Endodermal cell (in vitro differentiated cells): ENCODE results near the gene DTYMK. TPM values are rescaled to one million over a fixed set of nuclear protein-coding genes. Genes with fewer than 3 reads are reported as not detected.

Experiments
- DNase-seq: peaks from one replicate; pipeline ENCODE4 v3.0.0-alpha.2; 2017
- H3K27ac ChIP-seq: 2 replicates; pipeline ENCODE4 v1.5.1; 2013; ENCODE audit warnings: mild to moderate bottlenecking, low read depth, low read length, moderate library complexity
- H3K27me3 ChIP-seq: 2 replicates; pipeline ENCODE4 v1.6.1; 2013; ENCODE audit warnings: mild to moderate bottlenecking, low read length, moderate library complexity; ENCODE audit not compliant: insufficient read depth, control insufficient read depth, poor library complexity, severe bottlenecking
- H3K36me3 ChIP-seq: 2 replicates; pipeline ENCODE4 v1.7.0; 2013; ENCODE audit warnings: mild to moderate bottlenecking, low read length, moderate library complexity; ENCODE audit not compliant: control insufficient read depth, insufficient read depth
- H3K4me1 ChIP-seq: one replicate; pipeline ENCODE4 v1.7.0; 2013; ENCODE audit warnings: low read length; ENCODE audit not compliant: control insufficient read depth, insufficient read depth
- H3K4me3 ChIP-seq: 2 replicates; pipeline ENCODE4 v1.5.1; 2013; ENCODE audit warnings: mild to moderate bottlenecking, low read length, moderate library complexity
- H3K9ac ChIP-seq: 2 replicates; pipeline ENCODE4 v1.6.1; 2013; ENCODE audit warnings: mild to moderate bottlenecking, low read length, moderate library complexity; ENCODE audit not compliant: poor library complexity, severe bottlenecking; ENCODE audit errors: extremely low read depth
- H3K9me3 ChIP-seq: 2 replicates; pipeline ENCODE4 v1.6.1; 2013; ENCODE audit warnings: mild to moderate bottlenecking, low read length, moderate library complexity; ENCODE audit not compliant: control insufficient read depth
- H3K27ac Mint-ChIP-seq: 2 replicates; pipeline ENCODE4 v1.8.0; 2020; ENCODE audit warnings: mixed read lengths
- H3K27me3 Mint-ChIP-seq: 2 replicates; pipeline ENCODE4 v1.8.0; 2021; ENCODE audit warnings: mild to moderate bottlenecking, mixed read lengths; ENCODE audit not compliant: insufficient read depth
- H3K36me3 Mint-ChIP-seq: 2 replicates; pipeline ENCODE4 v1.8.0; 2020; ENCODE audit warnings: low read depth, mixed read lengths
- H3K4me1 Mint-ChIP-seq: 2 replicates; pipeline ENCODE4 v1.8.0; 2020; ENCODE audit warnings: mixed read lengths
- H3K4me3 Mint-ChIP-seq: 2 replicates; pipeline ENCODE4 v1.8.0; 2020; ENCODE audit warnings: mild to moderate bottlenecking, moderate library complexity, mixed read lengths
- H3K9me3 Mint-ChIP-seq: 2 replicates; pipeline ENCODE4 v1.8.0; 2020; ENCODE audit warnings: mild to moderate bottlenecking, mixed read lengths
- CTCF ChIP-seq: fragments of 200-600 bp; sonication (generic); conservative IDR thresholded peaks from 2 replicates; pipeline ENCODE4 v1.5.0; 2021; ENCODE audit warnings: antibody characterized with exemption, mild to moderate bottlenecking
- WGBS, 2 experiments: methylation state at CpG; one replicate each; pipeline versions ENCODE4 v1.1.5 to v1.1.7; 2013; ENCODE audit warnings: missing lambda C conversion rate in 2 of 2, mixed read lengths in 1 of 2; ENCODE audit not compliant: insufficient coverage in 1 of 2, insufficient read length in 1 of 2; 5-methylcytosine and 5-hydroxymethylcytosine counted together
- total RNA-seq, 2 donors: library from RNA; stranded (reverse); fragmentation: NEBNext Ultra II Directional in 1 of 2; extraction: Animal tissue kit (Norgen Biotek cat#: 25700) in 1 of 2; gene quantifications; 2 replicates in 1 of 2; 3 replicates in 1 of 2; pipeline ENCODE4 v1.2.1, GENCODE V29; 2021

Gene DTYMK
- total RNA-seq, 2 donors from 2014 or later: 60.9 to 62.4 TPM

- TF ChIP-seq CTCF: peak; percentile 72
These were observed 27.4 kb downstream of the DTYMK start for GRCh38 chr2:241659150-241659739.

GRCh38 chr2:241658296-241658695 lies 28.3 kb downstream of the DTYMK start:
- no peak overlapping the region for H3K27ac ChIP-seq
- H3K9me3 ChIP-seq: no peaks in the 10 kb centered on the region
- no peak overlapping the region for H3K9ac ChIP-seq
- H3K4me3 ChIP-seq: no peak overlapping the region
- no peaks in the 10 kb centered on the region for H3K9me3 Mint-ChIP-seq
- no peak for DNase-seq
- no peak for TF ChIP-seq CTCF
- no peaks in the 10 kb centered on the region for H3K4me1 ChIP-seq
- no peak overlapping the region for H3K4me3 Mint-ChIP-seq
- peaks cover 71% of the 10 kb centered on the region for H3K36me3 ChIP-seq
- H3K27me3 Mint-ChIP-seq: no peaks in the 10 kb centered on the region
- no peak overlapping the region for H3K27ac Mint-ChIP-seq
- no peaks in the 10 kb centered on the region for H3K4me1 Mint-ChIP-seq
- H3K27me3 ChIP-seq: no peaks in the 10 kb centered on the region
- H3K36me3 Mint-ChIP-seq: peaks cover 63% of the 10 kb centered on the region
- 84 to 88% methylated on average over 5 of the region's 5 CpGs for WGBS, 2 experiments

More at GRCh38 chr2:241659150-241659739, 27.4 kb downstream of the DTYMK start:
- Mint-ChIP-seq H3K27me3 (no peaks in the 10 kb centered on the region), H3K36me3 (peaks cover 56% of the 10 kb centered on the region), H3K4me1 (no peaks in the 10 kb centered on the region), H3K9me3 (no peaks in the 10 kb centered on the region), H3K4me3 (no peak overlapping the region), H3K27ac (peak overlapping the region; percentile 48)
- H3K36me3 ChIP-seq: peaks cover 64% of the 10 kb centered on the region
- H3K9me3 ChIP-seq: no peaks in the 10 kb centered on the region
- H3K4me3 ChIP-seq: no peak overlapping the region
- DNase-seq: peak; percentile 87
- H3K4me1 ChIP-seq: no peaks in the 10 kb centered on the region
- no peaks in the 10 kb centered on the region for H3K27me3 ChIP-seq
- WGBS, 2 experiments: 84 to 85% methylated on average over 26 of the region's 26 CpGs
- no peak overlapping the region for H3K9ac ChIP-seq
- H3K27ac ChIP-seq: no peak overlapping the region

- Mint-ChIP-seq H3K36me3 (peaks cover 68% of the 10 kb centered on the region), H3K4me3 (no peak overlapping the region), H3K27ac (no peak overlapping the region), H3K9me3 (no peaks in the 10 kb centered on the region), H3K27me3 (no peaks in the 10 kb centered on the region), H3K4me1 (no peaks in the 10 kb centered on the region)
- TF ChIP-seq CTCF: no peak
- no peak overlapping the region for H3K9ac ChIP-seq
- WGBS, 2 experiments: 88 to 97% methylated on average over 6 to 15 of the region's 15 CpGs
- no peak overlapping the region for H3K4me3 ChIP-seq
- H3K27ac ChIP-seq: no peak overlapping the region
- no peaks in the 10 kb centered on the region for H3K27me3 ChIP-seq
- no peak for DNase-seq
- no peaks in the 10 kb centered on the region for H3K9me3 ChIP-seq
- no peaks in the 10 kb centered on the region for H3K4me1 ChIP-seq
- peaks cover 76% of the 10 kb centered on the region for H3K36me3 ChIP-seq
These were observed 28.8 kb downstream of the DTYMK start for GRCh38 chr2:241657786-241658254.
